Prostate gland (tissue), 2 donors: ENCODE data around the gene E2F2.

Experiments
- CTCF ChIP-seq, 4 experiments: fragments of 200-600 bp in 2 of 4; fragments of 450-650 bp in 2 of 4; sonication (generic) in 2 of 4; IDR thresholded peaks; 1 replicate in 3 of 4; 2 replicates in 1 of 4; pipeline ENCODE4 v1.5.1; 2016 to 2019; ENCODE audit warnings: antibody characterized with exemption in 4 of 4, mild to moderate bottlenecking in 2 of 4, moderate library complexity in 2 of 4
- POLR2A ChIP-seq: fragments of 450-650 bp; IDR thresholded peaks from one replicate; pipeline ENCODE4 v1.6.1; 2016; ENCODE audit warnings: antibody characterized with exemption, mild to moderate bottlenecking
- POLR2AphosphoS5 ChIP-seq: sonication (generic); formaldehyde crosslinking; IDR thresholded peaks from one replicate; pipeline ENCODE4 v1.6.1; 2017; ENCODE audit warnings: antibody characterized with exemption

DNA sequence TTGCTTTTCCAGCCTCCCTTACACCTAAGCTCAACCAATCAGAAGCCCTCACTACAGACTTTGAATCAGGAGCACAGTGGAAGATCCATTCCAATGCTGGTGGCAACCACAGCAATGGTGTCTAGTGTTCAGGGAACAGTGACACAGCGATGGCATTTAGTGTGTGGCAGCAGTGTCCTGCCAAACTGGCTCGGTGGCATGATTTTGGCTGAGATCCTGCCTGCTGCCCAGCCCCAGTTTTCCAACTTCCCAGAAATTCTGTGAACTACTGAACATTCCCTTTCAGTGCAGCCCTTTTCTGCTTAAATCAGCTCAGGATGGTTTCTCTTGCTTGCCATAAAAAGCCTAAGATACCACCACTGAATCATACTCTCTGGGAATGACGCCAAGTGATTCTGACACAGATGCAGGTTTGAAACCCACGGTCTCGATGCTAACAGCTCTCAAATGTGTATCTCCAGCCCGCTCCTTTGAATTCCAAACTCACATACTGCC, 55.9 kb downstream of the E2F2 start:
- TF ChIP-seq POLR2A, result no peak
- no peak for TF ChIP-seq CTCF (IDR thresholded peaks at IDR 0.05)
- peak; percentile 62 for TF ChIP-seq POLR2AphosphoS5
